Keratinocyte (primary cell): ENCODE measurements around the gene CCDC68. TPM values are rescaled to one million over a fixed set of nuclear protein-coding genes. Genes with fewer than 3 reads are reported as not detected.
A peak's percentile ranks its signal among the peaks of the same experiment; 100 is the strongest.

Source experiments
- DNase-seq: peaks from one replicate; pipeline ENCODE4 v3.0.0-alpha.2; 2011; ENCODE audit warnings: low read depth, missing footprints, low spot score
- FAIRE-seq: peaks from 2 replicates; lab custom pipeline; 2011; peaks lifted over from hg19 to GRCh38; lab: Jason Lieb, UNC
- H2AFZ ChIP-seq: 2 replicates; pipeline ENCODE4 v1.6.0; 2012; ENCODE audit warnings: low read length, control low read depth, inconsistent platforms; ENCODE audit not compliant: control insufficient read depth
- H3K27ac ChIP-seq: 2 replicates; pipeline ENCODE4 v1.5.1; 2011; ENCODE audit warnings: low read length; ENCODE audit not compliant: control insufficient read depth, insufficient read depth
- H3K27me3 ChIP-seq: 3 replicates; pipeline ENCODE4 v1.6.0; 2011; ENCODE audit warnings: low read length; ENCODE audit not compliant: control insufficient read depth, insufficient read depth; ENCODE audit errors: extremely low read depth
- H3K36me3 ChIP-seq, 2 experiments: 2 replicates in 1 of 2; 3 replicates in 1 of 2; pipeline ENCODE4 v1.5.1; 2011; ENCODE audit warnings: low read length in 2 of 2, mild to moderate bottlenecking in 1 of 2; ENCODE audit not compliant: control insufficient read depth in 2 of 2, insufficient read depth in 2 of 2; ENCODE audit errors: extremely low read depth in 1 of 2
- H3K4me1 ChIP-seq: 3 replicates; pipeline ENCODE4 v1.5.1; 2011; ENCODE audit warnings: low read length; ENCODE audit not compliant: control insufficient read depth, insufficient read depth; ENCODE audit errors: extremely low read depth
- H3K4me2 ChIP-seq: 3 replicates; pipeline ENCODE4 v1.6.0; 2011; ENCODE audit warnings: low read depth, low read length; ENCODE audit not compliant: control insufficient read depth, insufficient read depth; ENCODE audit errors: extremely low read depth
- H3K4me3 ChIP-seq, 3 experiments: fragments of 200-600 bp in 1 of 3; sonication (generic) in 1 of 3; 2 replicates in 2 of 3; 3 replicates in 1 of 3; pipeline ENCODE4 v1.5.1; 2011 to 2016; ENCODE audit warnings: low read length in 3 of 3, mild to moderate bottlenecking in 3 of 3, control low read depth in 2 of 3, inconsistent platforms in 1 of 3, low read depth in 1 of 3, mixed read lengths in 1 of 3, mixed run types in 1 of 3, moderate library complexity in 1 of 3; ENCODE audit not compliant: control insufficient read depth in 2 of 3, insufficient read depth in 2 of 3; ENCODE audit errors: extremely low read depth in 1 of 3
- H3K79me2 ChIP-seq: 2 replicates; pipeline ENCODE4 v1.6.0; 2012; ENCODE audit warnings: low read length; ENCODE audit not compliant: control insufficient read depth, insufficient read depth
- H3K9ac ChIP-seq: 3 replicates; pipeline ENCODE4 v1.6.0; 2011; ENCODE audit warnings: low read length; ENCODE audit not compliant: control insufficient read depth, insufficient read depth; ENCODE audit errors: extremely low read depth
- H3K9me1 ChIP-seq: 3 replicates; pipeline ENCODE4 v1.6.0; 2011; ENCODE audit warnings: low read length; ENCODE audit not compliant: control insufficient read depth, insufficient read depth; ENCODE audit errors: extremely low read depth
- H3K9me3 ChIP-seq: 2 replicates; pipeline ENCODE4 v1.5.1; 2012; ENCODE audit warnings: low read depth, low read length; ENCODE audit not compliant: control insufficient read depth
- H4K20me1 ChIP-seq: 3 replicates; pipeline ENCODE4 v1.6.0; 2011; ENCODE audit warnings: low read length; ENCODE audit not compliant: control insufficient read depth, insufficient read depth; ENCODE audit errors: extremely low read depth
- EZH2 ChIP-seq: IDR thresholded peaks from one replicate; pipeline ENCODE4 v1.6.1; 2012; ENCODE audit warnings: inconsistent platforms, mild to moderate bottlenecking, low read length, moderate library complexity
- dilution Hi-C: fragments of 300-500 bp; cut with MboI; formaldehyde crosslinking; loops from one replicate; pipeline ENCODE4 v1.7.0; 2020; ENCODE audit warnings: low sequenced_read_pairs; ENCODE audit not compliant: extremely low pct_ligation_motif_present
- polyA plus RNA-seq, 5 experiments: library from polyadenylated mRNA; depleted of rRNA in 3 of 5; stranded (reverse) in 3 of 5; stranded (forward) in 1 of 5; unstranded in 1 of 5; fragments of >200 nt; gene quantifications; 1 replicate in 1 of 5; 2 replicates in 3 of 5; 3 replicates in 1 of 5; pipeline versions ENCODE4 v1.2.1 to v1.2.3, GENCODE V29; 2011 to 2012; ENCODE audit warnings: missing spikeins in 2 of 5, low read depth in 1 of 5, low replicate concordance in 1 of 5
- TF ChIP-seq, protein P1 (sequence below), 3 experiments: IDR thresholded peaks in 1 of 3; conservative IDR thresholded peaks in 1 of 3; optimal IDR thresholded peaks in 1 of 3; 2 replicates in 2 of 3; 3 replicates in 1 of 3; pipeline versions ENCODE3 to v1.5.1; 2011; ENCODE audit warnings: low read length in 3 of 3, mild to moderate bottlenecking in 3 of 3, moderate library complexity in 2 of 3, control low read depth in 1 of 3, inconsistent platforms in 1 of 3; ENCODE audit not compliant: insufficient read depth in 2 of 3; ENCODE audit errors: extremely low read depth in 1 of 3

CCDC68 gene
- polyA plus RNA-seq, 1 donor (not counting 4 experiments of a cell fraction or from before 2014, with no cell fraction given): 2.7 TPM

DNA sequence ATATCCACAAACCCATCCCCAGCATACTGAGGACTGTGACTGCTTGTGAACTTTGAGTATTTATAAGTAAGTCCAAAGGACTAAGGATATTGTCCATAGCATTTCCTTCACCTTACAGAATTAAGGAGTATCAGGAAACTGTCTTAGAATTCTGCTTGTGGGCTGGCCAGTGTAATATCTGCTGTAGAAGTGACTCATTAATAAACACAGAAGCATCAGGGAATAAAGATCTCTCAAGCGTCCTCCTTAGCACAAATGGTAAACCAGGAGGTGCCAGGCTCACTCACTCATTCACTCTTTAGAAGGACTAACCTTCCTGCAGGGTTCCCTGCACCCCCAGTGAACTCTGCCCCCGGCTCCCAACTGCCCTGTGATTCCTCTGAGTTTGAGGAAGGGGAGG is 31.0 kb downstream of the CCDC68 start:
- Histone ChIP-seq H3K4me2 (no peak overlapping the region), H3K27ac (no peak overlapping the region), H3K4me1 (no peaks in the 10 kb centered on the region), H3K9me3 (no peaks in the 10 kb centered on the region), H4K20me1 (no peaks in the 10 kb centered on the region), H3K36me3 (no peaks in the 10 kb centered on the region), H2AFZ (no peak overlapping the region), H3K4me3 (no peak overlapping the region), H3K9ac (no peak overlapping the region), H3K79me2 (no peaks in the 10 kb centered on the region), H3K9me1 (no peaks in the 10 kb centered on the region), H3K27me3 (no peaks in the 10 kb centered on the region)
- TF ChIP-seq EZH2: no peak
- TF ChIP-seq, protein P1, sequence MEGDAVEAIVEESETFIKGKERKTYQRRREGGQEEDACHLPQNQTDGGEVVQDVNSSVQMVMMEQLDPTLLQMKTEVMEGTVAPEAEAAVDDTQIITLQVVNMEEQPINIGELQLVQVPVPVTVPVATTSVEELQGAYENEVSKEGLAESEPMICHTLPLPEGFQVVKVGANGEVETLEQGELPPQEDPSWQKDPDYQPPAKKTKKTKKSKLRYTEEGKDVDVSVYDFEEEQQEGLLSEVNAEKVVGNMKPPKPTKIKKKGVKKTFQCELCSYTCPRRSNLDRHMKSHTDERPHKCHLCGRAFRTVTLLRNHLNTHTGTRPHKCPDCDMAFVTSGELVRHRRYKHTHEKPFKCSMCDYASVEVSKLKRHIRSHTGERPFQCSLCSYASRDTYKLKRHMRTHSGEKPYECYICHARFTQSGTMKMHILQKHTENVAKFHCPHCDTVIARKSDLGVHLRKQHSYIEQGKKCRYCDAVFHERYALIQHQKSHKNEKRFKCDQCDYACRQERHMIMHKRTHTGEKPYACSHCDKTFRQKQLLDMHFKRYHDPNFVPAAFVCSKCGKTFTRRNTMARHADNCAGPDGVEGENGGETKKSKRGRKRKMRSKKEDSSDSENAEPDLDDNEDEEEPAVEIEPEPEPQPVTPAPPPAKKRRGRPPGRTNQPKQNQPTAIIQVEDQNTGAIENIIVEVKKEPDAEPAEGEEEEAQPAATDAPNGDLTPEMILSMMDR (optimal IDR thresholded peaks at IDR 0.05 in 1 of 3, IDR thresholded peaks at IDR 0.05 in 1 of 3, conservative IDR thresholded peaks at IDR 0.05 in 1 of 3; ENCODE audit: extremely low read depth in 1 of 3, insufficient read depth in 2 of 3, low read length in 3 of 3): no peak
- DNase-seq (no peak), FAIRE-seq (no peak)
- dilution Hi-C loops: no loop called here

DNA sequence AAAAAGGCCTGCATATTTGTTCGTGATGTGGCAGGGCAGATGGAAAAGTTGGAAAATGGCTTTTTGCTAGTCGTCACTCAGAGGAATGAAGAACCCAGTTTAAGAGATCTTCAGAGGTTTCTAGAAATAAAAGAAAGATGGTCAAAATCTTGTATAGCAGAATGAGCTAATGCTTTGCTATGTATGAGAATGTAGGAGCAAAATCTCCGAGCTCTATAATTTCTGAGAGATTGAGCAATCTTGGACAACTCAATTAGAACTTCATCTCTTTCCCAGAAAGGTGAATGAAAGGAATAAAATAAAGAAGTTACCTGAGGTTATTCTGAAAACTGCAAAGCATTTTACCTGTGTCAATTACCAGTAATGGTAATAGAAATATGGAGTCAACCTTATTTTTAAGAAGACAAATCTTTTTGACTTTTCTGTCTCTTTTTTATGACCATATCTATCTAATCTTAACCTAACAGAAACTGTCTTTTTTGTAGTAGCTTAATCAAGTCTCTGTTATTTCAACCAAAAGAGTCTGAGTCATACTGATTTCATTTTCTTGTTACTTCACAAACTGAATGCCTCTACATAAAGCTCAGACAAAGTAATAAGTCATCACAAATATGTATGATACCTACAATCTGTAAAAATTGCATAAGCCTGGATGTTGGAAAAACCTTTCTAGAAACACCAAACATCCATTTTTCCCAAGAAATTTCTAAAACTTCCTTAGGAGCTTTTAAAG is 32.5 kb downstream of the CCDC68 start:
- H3K27ac ChIP-seq: peak overlapping the region; percentile 4
- H3K4me2 ChIP-seq: no peak overlapping the region
- H3K9ac ChIP-seq: no peak overlapping the region
- no peak overlapping the region for H3K4me3 ChIP-seq
- peak; percentile 4 for DNase-seq
- no peaks in the 10 kb centered on the region for H3K79me2 ChIP-seq
- dilution Hi-C loops: no loop called here
- FAIRE-seq: no peak
- no peaks in the 10 kb centered on the region for H4K20me1 ChIP-seq
- no peaks in the 10 kb centered on the region for H3K27me3 ChIP-seq
- no peak for TF ChIP-seq EZH2
- TF ChIP-seq, protein P1 (optimal IDR thresholded peaks at IDR 0.05 in 1 of 3, IDR thresholded peaks at IDR 0.05 in 1 of 3, conservative IDR thresholded peaks at IDR 0.05 in 1 of 3; ENCODE audit: extremely low read depth in 1 of 3, insufficient read depth in 2 of 3, low read length in 3 of 3): no peak
- H3K9me3 ChIP-seq: no peaks in the 10 kb centered on the region
- no peaks in the 10 kb centered on the region for H3K9me1 ChIP-seq
- no peaks in the 10 kb centered on the region for H3K4me1 ChIP-seq
- H3K36me3 ChIP-seq: no peaks in the 10 kb centered on the region
- H2AFZ ChIP-seq: no peak overlapping the region
